ENCODE measurements around the gene NRG3.

DNA sequence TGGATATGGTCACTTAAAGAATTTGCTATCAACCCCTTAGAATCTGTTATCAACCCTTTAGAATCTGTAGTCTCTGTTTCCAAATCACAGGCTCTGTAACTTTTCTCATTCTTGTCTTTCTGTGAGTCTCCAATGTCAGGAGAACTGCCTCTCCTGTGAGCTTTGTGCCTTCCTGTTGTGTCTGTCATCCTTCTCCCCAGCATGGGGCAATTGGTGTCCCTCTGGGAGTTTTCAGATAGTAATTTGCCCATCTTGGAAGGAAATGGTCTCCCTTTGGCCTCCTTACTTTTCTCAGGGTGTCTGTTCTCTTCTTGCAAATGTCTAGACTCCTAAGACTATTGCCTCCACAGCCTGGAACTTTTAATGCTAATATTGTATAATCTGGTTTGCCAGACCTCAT lies 521.9 kb downstream of the NRG3 start:
- TF ChIP-seq POLR2AphosphoS5 (IDR thresholded peaks at IDR 0.05; ENCODE audit: low read depth, low read length) = no peak
- no peak for TF ChIP-seq EZH2 (IDR thresholded peaks at IDR 0.05; ENCODE audit: low read depth, low read length, severe bottlenecking)
- TF ChIP-seq HDAC2 (IDR thresholded peaks at IDR 0.05; ENCODE audit: borderline replicate concordance in 1 of 2, low read depth in 2 of 2, low read length in 2 of 2) = no peak
- TF ChIP-seq POLR2A (IDR thresholded peaks at IDR 0.05; ENCODE audit: control extremely low read depth in 1 of 2, low read depth in 2 of 2, low read length in 2 of 2) = no peak
- TF ChIP-seq, protein P1, sequence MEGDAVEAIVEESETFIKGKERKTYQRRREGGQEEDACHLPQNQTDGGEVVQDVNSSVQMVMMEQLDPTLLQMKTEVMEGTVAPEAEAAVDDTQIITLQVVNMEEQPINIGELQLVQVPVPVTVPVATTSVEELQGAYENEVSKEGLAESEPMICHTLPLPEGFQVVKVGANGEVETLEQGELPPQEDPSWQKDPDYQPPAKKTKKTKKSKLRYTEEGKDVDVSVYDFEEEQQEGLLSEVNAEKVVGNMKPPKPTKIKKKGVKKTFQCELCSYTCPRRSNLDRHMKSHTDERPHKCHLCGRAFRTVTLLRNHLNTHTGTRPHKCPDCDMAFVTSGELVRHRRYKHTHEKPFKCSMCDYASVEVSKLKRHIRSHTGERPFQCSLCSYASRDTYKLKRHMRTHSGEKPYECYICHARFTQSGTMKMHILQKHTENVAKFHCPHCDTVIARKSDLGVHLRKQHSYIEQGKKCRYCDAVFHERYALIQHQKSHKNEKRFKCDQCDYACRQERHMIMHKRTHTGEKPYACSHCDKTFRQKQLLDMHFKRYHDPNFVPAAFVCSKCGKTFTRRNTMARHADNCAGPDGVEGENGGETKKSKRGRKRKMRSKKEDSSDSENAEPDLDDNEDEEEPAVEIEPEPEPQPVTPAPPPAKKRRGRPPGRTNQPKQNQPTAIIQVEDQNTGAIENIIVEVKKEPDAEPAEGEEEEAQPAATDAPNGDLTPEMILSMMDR (IDR thresholded peaks at IDR 0.05; ENCODE audit: control extremely low read depth in 1 of 3, insufficient read depth in 1 of 3, low read depth in 1 of 3, low read length in 3 of 3) = no peak
- TF ChIP-seq SIN3A (conservative IDR thresholded peaks at IDR 0.05 in 1 of 2, IDR thresholded peaks at IDR 0.05 in 1 of 2; ENCODE audit: low read depth in 1 of 2, low read length in 2 of 2) = no peak
- no peak for TF ChIP-seq SIX5 (IDR thresholded peaks at IDR 0.05; ENCODE audit: low read depth, low read length)
- no peak for TF ChIP-seq CBX8 (IDR thresholded peaks at IDR 0.05; ENCODE audit: borderline replicate concordance, low read depth, low read length)
- TF ChIP-seq TBP (IDR thresholded peaks at IDR 0.05; ENCODE audit: low read depth, low read length) = no peak
- TF ChIP-seq, protein P2, sequence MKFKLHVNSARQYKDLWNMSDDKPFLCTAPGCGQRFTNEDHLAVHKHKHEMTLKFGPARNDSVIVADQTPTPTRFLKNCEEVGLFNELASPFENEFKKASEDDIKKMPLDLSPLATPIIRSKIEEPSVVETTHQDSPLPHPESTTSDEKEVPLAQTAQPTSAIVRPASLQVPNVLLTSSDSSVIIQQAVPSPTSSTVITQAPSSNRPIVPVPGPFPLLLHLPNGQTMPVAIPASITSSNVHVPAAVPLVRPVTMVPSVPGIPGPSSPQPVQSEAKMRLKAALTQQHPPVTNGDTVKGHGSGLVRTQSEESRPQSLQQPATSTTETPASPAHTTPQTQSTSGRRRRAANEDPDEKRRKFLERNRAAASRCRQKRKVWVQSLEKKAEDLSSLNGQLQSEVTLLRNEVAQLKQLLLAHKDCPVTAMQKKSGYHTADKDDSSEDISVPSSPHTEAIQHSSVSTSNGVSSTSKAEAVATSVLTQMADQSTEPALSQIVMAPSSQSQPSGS (IDR thresholded peaks at IDR 0.05; ENCODE audit: low read length) = no peak
- TF ChIP-seq SP1 (IDR thresholded peaks at IDR 0.05; ENCODE audit: low read depth, low read length) = no peak
- no peak for TF ChIP-seq RAD21 (IDR thresholded peaks at IDR 0.05 in 1 of 2, conservative IDR thresholded peaks at IDR 0.05 in 1 of 2; ENCODE audit: low read depth in 2 of 2, low read length in 2 of 2)
